GM21528 (cell line): ENCODE data around the gene TMEM92.

Experiments used
- ATAC-seq: cut with Tn5 transposase; IDR thresholded peaks from one replicate; pipeline ENCODE4 v1.9.1; 2021; ENCODE audit warnings: mild to moderate bottlenecking, moderate library complexity; ENCODE audit not compliant: unreplicated experiment, low FRiP score

The TMEM92 gene

GRCh38 chr17:50322271-50322670 is 48.0 kb downstream of the TMEM92 start:
- ATAC-seq = no peak

- ATAC-seq = no peak
Observed at GRCh38 chr17:50323060-50323459, 48.8 kb downstream of the TMEM92 start.

- no peak for ATAC-seq
Observed at GRCh38 chr17:50325906-50326305, 51.6 kb downstream of the TMEM92 start.

GRCh38 chr17:50326831-50327364 is 52.6 kb downstream of the TMEM92 start:
- ATAC-seq = no peak

- ATAC-seq = no peak
Observed at GRCh38 chr17:50328363-50329325, 54.4 kb downstream of the TMEM92 start.

- no peak for ATAC-seq
Observed at GRCh38 chr17:50329716-50330115, 55.5 kb downstream of the TMEM92 start.

GRCh38 chr17:50330151-50330775 is 56.0 kb downstream of the TMEM92 start:
- no peak for ATAC-seq
